Neural progenitor cell (in vitro differentiated cells): ENCODE data around the gene ANKRD13D. TPM values are rescaled to one million over a fixed set of nuclear protein-coding genes. Genes with fewer than 3 reads are reported as not detected.

Experiments
- DNase-seq: peaks from one replicate; pipeline ENCODE4 v3.0.0-alpha.2; 2016; ENCODE audit warnings: low spot score
- H2AFZ ChIP-seq: fragments of 200-600 bp; sonication (generic); replicated peaks from 2 replicates; pipeline ENCODE4 v1.6.1; 2016; ENCODE audit warnings: antibody characterized with exemption
- H3F3A ChIP-seq: fragments of 200-600 bp; sonication (generic); 2 replicates; pipeline ENCODE4 v1.6.1; 2016; ENCODE audit warnings: antibody characterized with exemption, low read depth
- H3K27ac ChIP-seq: fragments of 200-600 bp; sonication (generic); 2 replicates; pipeline ENCODE4 v1.5.1; 2016; ENCODE audit warnings: mild to moderate bottlenecking
- H3K27me3 ChIP-seq: fragments of 200-600 bp; sonication (generic); 2 replicates; pipeline ENCODE4 v1.6.1; 2016; ENCODE audit warnings: mild to moderate bottlenecking, moderate library complexity
- H3K36me3 ChIP-seq: fragments of 200-600 bp; sonication (generic); 2 replicates; pipeline ENCODE4 v1.5.1; 2016
- H3K4me1 ChIP-seq: fragments of 200-600 bp; sonication (generic); 2 replicates; pipeline ENCODE4 v1.6.1; 2016; ENCODE audit warnings: mixed run types
- H3K4me2 ChIP-seq: fragments of 200-600 bp; sonication (generic); 2 replicates; pipeline ENCODE4 v1.6.1; 2016
- H3K4me3 ChIP-seq: fragments of 200-600 bp; sonication (generic); 2 replicates; pipeline ENCODE4 v1.5.1; 2016
- H3K79me2 ChIP-seq: fragments of 200-600 bp; sonication (generic); 2 replicates; pipeline ENCODE4 v1.6.1; 2016; ENCODE audit warnings: low read depth
- H3K9ac ChIP-seq: fragments of 200-600 bp; sonication (generic); 2 replicates; pipeline ENCODE4 v1.6.1; 2016
- H3K9me3 ChIP-seq: fragments of 200-600 bp; sonication (generic); 2 replicates; pipeline ENCODE4 v1.5.1; 2016; ENCODE audit warnings: low read depth
- H4K20me1 ChIP-seq: fragments of 200-600 bp; sonication (generic); 2 replicates; pipeline ENCODE4 v1.6.1; 2016; ENCODE audit warnings: low read depth
- H3K27ac Mint-ChIP-seq: 3 replicates; pipeline ENCODE4 v1.8.0; 2021; ENCODE audit warnings: mixed read lengths
- H3K27me3 Mint-ChIP-seq: 2 replicates; pipeline ENCODE4 v1.8.0; 2022; ENCODE audit warnings: low read depth, mild to moderate bottlenecking, inconsistent platforms, moderate library complexity, mixed read lengths; ENCODE audit not compliant: insufficient read depth
- H3K36me3 Mint-ChIP-seq: 3 replicates; pipeline ENCODE4 v1.8.0; 2021; ENCODE audit warnings: mixed read lengths
- H3K4me1 Mint-ChIP-seq: 3 replicates; pipeline ENCODE4 v1.8.0; 2021; ENCODE audit warnings: mixed read lengths
- H3K4me3 Mint-ChIP-seq: 3 replicates; pipeline ENCODE4 v1.8.0; 2021; ENCODE audit warnings: mild to moderate bottlenecking, moderate library complexity, mixed read lengths
- H3K9me3 Mint-ChIP-seq: 3 replicates; pipeline ENCODE4 v1.8.0; 2020; ENCODE audit warnings: mixed read lengths
- CTCF ChIP-seq: fragments of 200-600 bp; sonication (generic); IDR thresholded peaks from 2 replicates; pipeline ENCODE4 v1.5.1; 2017; ENCODE audit warnings: antibody characterized with exemption, mild to moderate bottlenecking
- EZH2 ChIP-seq: fragments of 200-600 bp; sonication (generic); IDR thresholded peaks from 2 replicates; pipeline ENCODE4 v1.6.1; 2017; ENCODE audit warnings: antibody characterized with exemption, mild to moderate bottlenecking, moderate library complexity
- total RNA-seq: library from RNA; depleted of rRNA; stranded (reverse); fragments of >200 nt; gene quantifications from 2 replicates; pipeline ENCODE4 v1.2.3, GENCODE V29; 2015; ENCODE audit warnings: low replicate concordance

Gene ANKRD13D
- total RNA-seq, 1 donor from 2014 or later, result 21.0 TPM

GRCh38 chr11:67351275-67352005, 62.3 kb downstream of the ANKRD13D start:
- Mint-ChIP-seq H3K4me1 (peaks cover 20% of the 10 kb centered on the region), H3K9me3 (no peaks in the 10 kb centered on the region), H3K36me3 (no peaks in the 10 kb centered on the region), H3K4me3 (peak overlapping the region; percentile 67), H3K27me3 (peaks cover 2% of the 10 kb centered on the region), H3K27ac (no peak overlapping the region)
- peak; percentile 91 for TF ChIP-seq CTCF
- TF ChIP-seq EZH2, result no peak
- Histone ChIP-seq H3K9ac (no peak overlapping the region), H2AFZ (no peak overlapping the region), H3K4me2 (no peak overlapping the region), H3K27ac (no peak overlapping the region), H3K27me3 (no peaks in the 10 kb centered on the region), H3K9me3 (no peaks in the 10 kb centered on the region), H4K20me1 (no peaks in the 10 kb centered on the region), H3F3A (peaks cover 25% of the 10 kb centered on the region), H3K4me1 (peaks cover 31% of the 10 kb centered on the region), H3K36me3 (no peaks in the 10 kb centered on the region), H3K79me2 (no peaks in the 10 kb centered on the region), H3K4me3 (no peak overlapping the region)
- peak; percentile 79 for DNase-seq

Other genes with a start within 250 kb of the ANKRD13D start
- gene RHOD, start 232.5 kb upstream of the ANKRD13D start, total RNA-seq, result 6.6 and 10.0 TPM in 2 replicates
- 38.8 and 49.5 TPM in 2 replicates for gene KDM2A, start 170.0 kb upstream of the ANKRD13D start, total RNA-seq
- 30.0 and 54.4 TPM in 2 replicates for gene GRK2, start 22.8 kb upstream of the ANKRD13D start, total RNA-seq
- gene SSH3, start 14.2 kb downstream of the ANKRD13D start, total RNA-seq, result 1.4 and 7.1 TPM in 2 replicates
- 1.1 and 17.8 TPM in 2 replicates for gene POLD4, start 64.2 kb downstream of the ANKRD13D start, total RNA-seq
- 2.0 and 3.7 TPM in 2 replicates for gene CLCF1, start 84.3 kb downstream of the ANKRD13D start, total RNA-seq
- gene RAD9A, start 102.7 kb downstream of the ANKRD13D start, total RNA-seq, result 10.4 and 37.5 TPM in 2 replicates
- gene PPP1CA, start 112.6 kb downstream of the ANKRD13D start, total RNA-seq, result 102 and 189 TPM in 2 replicates
- 0.15 and 1.1 TPM in 2 replicates for gene TBC1D10C, start 114.8 kb downstream of the ANKRD13D start, total RNA-seq
- 0.22 and 0.52 TPM in 2 replicates for gene CARNS1, start 126.4 kb downstream of the ANKRD13D start, total RNA-seq
- 23.7 and 51.3 TPM in 2 replicates for gene RPS6KB2, start 139.2 kb downstream of the ANKRD13D start, total RNA-seq
- 1.1 TPM in 1 of 2 replicates, not detected in the other for gene PTPRCAP, start 148.4 kb downstream of the ANKRD13D start, total RNA-seq
- gene CORO1B, start 154.2 kb downstream of the ANKRD13D start, total RNA-seq, result 25.5 and 68.4 TPM in 2 replicates
- gene GPR152, start 163.4 kb downstream of the ANKRD13D start, total RNA-seq, result not detected in 2 replicates
- not detected in 2 replicates for gene CABP4, start 166.1 kb downstream of the ANKRD13D start, total RNA-seq
- gene TMEM134, start 179.9 kb downstream of the ANKRD13D start, total RNA-seq, result 68.1 and 88.8 TPM in 2 replicates
- gene AIP, start 193.7 kb downstream of the ANKRD13D start, total RNA-seq, result 20.3 and 38.5 TPM in 2 replicates
- gene PITPNM1, start 216.1 kb downstream of the ANKRD13D start, total RNA-seq, result 7.7 and 32.8 TPM in 2 replicates
- 2.1 and 17.1 TPM in 2 replicates for gene CDK2AP2, start 218.9 kb downstream of the ANKRD13D start, total RNA-seq
- gene CABP2, start 234.1 kb downstream of the ANKRD13D start, total RNA-seq, result not detected in 2 replicates